ENCODE results near the gene MYO3B. TPM values are rescaled to one million over a fixed set of nuclear protein-coding genes. Genes with fewer than 3 reads are reported as not detected.

MYO3B gene
- polyA plus RNA-seq, 1 of the 3 experiments (the other 2 are of a cell fraction): not detected

DNA sequence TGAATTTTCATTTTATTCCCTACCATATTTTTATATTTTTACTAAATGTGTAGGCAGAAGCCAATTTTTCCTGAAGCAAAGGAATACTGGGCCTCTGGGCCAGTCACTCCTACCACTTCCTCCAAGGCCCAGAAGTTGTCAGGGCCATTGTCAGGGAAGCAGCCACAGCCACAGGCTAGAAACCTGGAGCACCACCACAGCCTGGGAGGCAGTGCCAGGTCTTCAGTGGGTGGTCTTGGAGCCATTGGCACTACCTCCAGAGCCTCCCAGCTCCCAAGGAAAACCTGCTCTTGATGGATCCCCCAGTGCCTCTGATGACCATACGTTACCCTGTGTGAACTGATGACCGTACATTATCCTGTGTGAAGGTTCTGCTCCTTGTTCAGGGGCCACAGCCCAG is 401.6 kb downstream of the MYO3B start:
- CTCF ChIA-PET: no interaction called here
- no peak for TF ChIP-seq EZH2phosphoT487 (IDR thresholded peaks at IDR 0.05; ENCODE audit: borderline replicate concordance, low read depth)
- no peak for TF ChIP-seq RCOR1 (IDR thresholded peaks at IDR 0.05; ENCODE audit: low read length)
- TF ChIP-seq PBX3 (IDR thresholded peaks at IDR 0.05): no peak
- TF ChIP-seq SMC3 (IDR thresholded peaks at IDR 0.05; ENCODE audit: low read depth, low read length): no peak
- TF ChIP-seq IRF3 (IDR thresholded peaks at IDR 0.05; ENCODE audit: low read depth, low read length): no peak
- TF ChIP-seq NRF1 (IDR thresholded peaks at IDR 0.05; ENCODE audit: low read depth, low read length): no peak
- TF ChIP-seq RAD21 (IDR thresholded peaks at IDR 0.05; ENCODE audit: low read length): no peak
- TF ChIP-seq USF1 (IDR thresholded peaks at IDR 0.05; ENCODE audit: borderline replicate concordance, low read depth): no peak
- TF ChIP-seq POLR2AphosphoS5 (IDR thresholded peaks at IDR 0.05; ENCODE audit: low read depth, low read length): no peak
- no peak for TF ChIP-seq JUND (IDR thresholded peaks at IDR 0.05)
- no peak for TF ChIP-seq RXRA (IDR thresholded peaks at IDR 0.05; ENCODE audit: borderline replicate concordance, low read depth)
- TF ChIP-seq, protein P1, sequence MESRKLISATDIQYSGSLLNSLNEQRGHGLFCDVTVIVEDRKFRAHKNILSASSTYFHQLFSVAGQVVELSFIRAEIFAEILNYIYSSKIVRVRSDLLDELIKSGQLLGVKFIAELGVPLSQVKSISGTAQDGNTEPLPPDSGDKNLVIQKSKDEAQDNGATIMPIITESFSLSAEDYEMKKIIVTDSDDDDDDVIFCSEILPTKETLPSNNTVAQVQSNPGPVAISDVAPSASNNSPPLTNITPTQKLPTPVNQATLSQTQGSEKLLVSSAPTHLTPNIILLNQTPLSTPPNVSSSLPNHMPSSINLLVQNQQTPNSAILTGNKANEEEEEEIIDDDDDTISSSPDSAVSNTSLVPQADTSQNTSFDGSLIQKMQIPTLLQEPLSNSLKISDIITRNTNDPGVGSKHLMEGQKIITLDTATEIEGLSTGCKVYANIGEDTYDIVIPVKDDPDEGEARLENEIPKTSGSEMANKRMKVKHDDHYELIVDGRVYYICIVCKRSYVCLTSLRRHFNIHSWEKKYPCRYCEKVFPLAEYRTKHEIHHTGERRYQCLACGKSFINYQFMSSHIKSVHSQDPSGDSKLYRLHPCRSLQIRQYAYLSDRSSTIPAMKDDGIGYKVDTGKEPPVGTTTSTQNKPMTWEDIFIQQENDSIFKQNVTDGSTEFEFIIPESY (IDR thresholded peaks at IDR 0.05; ENCODE audit: borderline replicate concordance, low read depth): no peak
- no peak for TF ChIP-seq MEF2A (IDR thresholded peaks at IDR 0.05; ENCODE audit: borderline replicate concordance, low read depth)
- no peak for TF ChIP-seq GATA2 (CRISPR knock-in tag; IDR thresholded peaks at IDR 0.05)
- Histone ChIP-seq H3K4me1 (ENCODE audit: control insufficient read depth in 1 of 2, insufficient read depth in 2 of 2, low read depth in 1 of 2, low read length in 1 of 2) (no peaks in the 10 kb centered on the region), H3K27me3 (ENCODE audit: insufficient read depth) (no peaks in the 10 kb centered on the region), H3K27ac (ENCODE audit: low read depth in 2 of 2, low read length in 1 of 2) (no peak overlapping the region), H3K4me2 (no peak overlapping the region), H3K9me3 (no peaks in the 10 kb centered on the region), H3K9ac (no peak overlapping the region), H3F3A (replicated peaks; ENCODE audit: insufficient read depth) (no peaks in the 10 kb centered on the region), H2AFZ (ENCODE audit: low read depth) (no peak overlapping the region), H3K79me2 (ENCODE audit: insufficient read depth) (no peaks in the 10 kb centered on the region), H3K9me2 (no peaks in the 10 kb centered on the region), H4K20me1 (ENCODE audit: insufficient read depth) (no peaks in the 10 kb centered on the region), H3K4me3 (ENCODE audit: low read depth in 2 of 2, low read length in 1 of 2) (no peak overlapping the region), H3K36me3 (replicated peaks in 1 of 2; ENCODE audit: control insufficient read depth in 1 of 2, insufficient read depth in 2 of 2, low read length in 1 of 2) (no peaks in the 10 kb centered on the region)
- DNase-seq: no peak
- POLR2A ChIA-PET: no interaction called here
- 29% methylated on average over 1 of the region's 2 CpGs for WGBS (ENCODE audit: low lambda C conversion rate)

GRCh38 chr2:170582313-170582712 is 404.4 kb downstream of the MYO3B start:
- H3K4me3 ChIP-seq (ENCODE audit: low read depth in 2 of 2, low read length in 1 of 2): no peak overlapping the region
- no peaks in the 10 kb centered on the region for H3K4me1 ChIP-seq (ENCODE audit: control insufficient read depth in 1 of 2, insufficient read depth in 2 of 2, low read depth in 1 of 2, low read length in 1 of 2)
- H3K36me3 ChIP-seq (replicated peaks in 1 of 2; ENCODE audit: control insufficient read depth in 1 of 2, insufficient read depth in 2 of 2, low read length in 1 of 2): no peaks in the 10 kb centered on the region
- no peak overlapping the region for H3K27ac ChIP-seq (ENCODE audit: low read depth in 2 of 2, low read length in 1 of 2)
- no peaks in the 10 kb centered on the region for H3K9me3 ChIP-seq
- no peak overlapping the region for H3K4me2 ChIP-seq
- CTCF ChIA-PET: no interaction called here
- H4K20me1 ChIP-seq (ENCODE audit: insufficient read depth): no peaks in the 10 kb centered on the region
- POLR2A ChIA-PET: no interaction called here
- 69% methylated on average over 3 of the region's 3 CpGs for WGBS (ENCODE audit: low lambda C conversion rate)
- no peaks in the 10 kb centered on the region for H3F3A ChIP-seq (replicated peaks; ENCODE audit: insufficient read depth)
- no peak for DNase-seq
- H3K27me3 ChIP-seq (ENCODE audit: insufficient read depth): no peaks in the 10 kb centered on the region
- H3K79me2 ChIP-seq (ENCODE audit: insufficient read depth): no peaks in the 10 kb centered on the region
- no peaks in the 10 kb centered on the region for H3K9me2 ChIP-seq
- no peak overlapping the region for H3K9ac ChIP-seq
- no peak overlapping the region for H2AFZ ChIP-seq (ENCODE audit: low read depth)
- TF ChIP-seq SMC3 (IDR thresholded peaks at IDR 0.05; ENCODE audit: low read depth, low read length) (no peak), USF1 (IDR thresholded peaks at IDR 0.05; ENCODE audit: borderline replicate concordance, low read depth) (no peak), EZH2phosphoT487 (IDR thresholded peaks at IDR 0.05; ENCODE audit: borderline replicate concordance, low read depth) (no peak), FOSL2 (IDR thresholded peaks at IDR 0.05; ENCODE audit: borderline replicate concordance, low read depth) (no peak), RCOR1 (IDR thresholded peaks at IDR 0.05; ENCODE audit: low read length) (no peak), NRF1 (IDR thresholded peaks at IDR 0.05; ENCODE audit: low read depth, low read length) (no peak), IRF3 (IDR thresholded peaks at IDR 0.05; ENCODE audit: low read depth, low read length) (no peak), RAD21 (IDR thresholded peaks at IDR 0.05; ENCODE audit: low read length) (no peak), FOXJ3 (CRISPR knock-in tag; IDR thresholded peaks at IDR 0.05) (no peak), SIN3A (IDR thresholded peaks at IDR 0.05; ENCODE audit: borderline replicate concordance, low read depth, low read length) (no peak), FOXM1 (IDR thresholded peaks at IDR 0.05; ENCODE audit: low read depth) (no peak)

Data from SK-N-SH (cell line).